Dermis blood vessel endothelial cell (primary cell): Measurements from ENCODE around the gene COA8. TPM values are rescaled to one million over a fixed set of nuclear protein-coding genes. Genes with fewer than 3 reads are reported as not detected.
A peak's percentile ranks its signal among the peaks of the same experiment; 100 is the strongest.

Source experiments
- DNase-seq: peaks from one replicate; pipeline ENCODE4 v3.0.0; 2010
- total RNA-seq: library from RNA; depleted of rRNA; stranded (reverse); fragments of >200 nt; gene quantifications from 2 replicates; pipeline ENCODE4 v1.2.3, GENCODE V29; 2014

Gene COA8
- total RNA-seq, 1 donor from 2014 or later: 24.7 TPM

DNA sequence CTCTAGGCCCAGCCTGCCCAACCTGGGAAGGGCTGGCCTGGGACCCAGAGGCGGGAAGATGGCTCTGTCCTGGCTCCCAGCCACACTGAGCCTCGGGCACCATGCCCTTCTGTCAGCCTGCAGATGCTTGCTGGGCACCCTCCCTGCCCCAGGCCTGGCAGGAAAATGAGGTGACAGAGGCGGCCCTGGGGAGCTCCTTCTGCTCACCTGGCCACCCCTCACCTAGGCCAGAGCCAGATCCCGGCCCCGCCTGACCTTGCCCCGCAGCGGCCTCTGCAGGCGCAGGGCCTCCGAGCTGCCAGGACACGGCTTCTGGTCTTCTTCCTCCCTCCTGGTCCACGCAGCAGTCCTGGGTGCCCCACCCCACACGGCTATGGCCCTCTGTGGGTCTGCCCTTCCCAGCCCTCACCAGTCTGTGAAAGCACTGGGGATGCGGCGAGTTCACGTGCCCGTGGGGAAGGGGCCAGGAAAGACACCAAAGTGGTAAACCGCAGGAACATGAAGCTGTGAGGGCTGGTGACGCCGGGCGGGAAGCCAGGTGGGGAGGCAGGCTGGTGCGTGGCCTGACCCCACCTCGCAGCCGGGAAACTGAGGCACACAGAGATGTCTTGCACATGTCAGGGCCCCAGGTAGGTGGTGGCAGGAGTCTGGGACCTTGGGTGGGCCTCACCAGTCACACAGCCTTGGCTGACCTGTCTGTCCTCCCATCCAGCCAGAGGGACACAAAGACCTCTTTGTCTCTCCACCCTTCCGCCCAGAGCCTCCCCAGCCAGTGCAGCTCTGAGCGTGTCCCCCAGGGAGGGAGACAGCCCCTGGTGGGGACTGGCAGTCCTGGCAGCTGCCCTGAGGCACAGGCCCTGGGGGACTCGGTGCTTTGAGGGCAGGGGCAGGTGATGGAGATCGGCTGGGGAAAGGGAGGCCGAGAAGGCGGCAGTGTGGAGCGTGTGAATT lies 13.1 kb upstream of the COA8 start:
- DNase-seq: no peak

DNA sequence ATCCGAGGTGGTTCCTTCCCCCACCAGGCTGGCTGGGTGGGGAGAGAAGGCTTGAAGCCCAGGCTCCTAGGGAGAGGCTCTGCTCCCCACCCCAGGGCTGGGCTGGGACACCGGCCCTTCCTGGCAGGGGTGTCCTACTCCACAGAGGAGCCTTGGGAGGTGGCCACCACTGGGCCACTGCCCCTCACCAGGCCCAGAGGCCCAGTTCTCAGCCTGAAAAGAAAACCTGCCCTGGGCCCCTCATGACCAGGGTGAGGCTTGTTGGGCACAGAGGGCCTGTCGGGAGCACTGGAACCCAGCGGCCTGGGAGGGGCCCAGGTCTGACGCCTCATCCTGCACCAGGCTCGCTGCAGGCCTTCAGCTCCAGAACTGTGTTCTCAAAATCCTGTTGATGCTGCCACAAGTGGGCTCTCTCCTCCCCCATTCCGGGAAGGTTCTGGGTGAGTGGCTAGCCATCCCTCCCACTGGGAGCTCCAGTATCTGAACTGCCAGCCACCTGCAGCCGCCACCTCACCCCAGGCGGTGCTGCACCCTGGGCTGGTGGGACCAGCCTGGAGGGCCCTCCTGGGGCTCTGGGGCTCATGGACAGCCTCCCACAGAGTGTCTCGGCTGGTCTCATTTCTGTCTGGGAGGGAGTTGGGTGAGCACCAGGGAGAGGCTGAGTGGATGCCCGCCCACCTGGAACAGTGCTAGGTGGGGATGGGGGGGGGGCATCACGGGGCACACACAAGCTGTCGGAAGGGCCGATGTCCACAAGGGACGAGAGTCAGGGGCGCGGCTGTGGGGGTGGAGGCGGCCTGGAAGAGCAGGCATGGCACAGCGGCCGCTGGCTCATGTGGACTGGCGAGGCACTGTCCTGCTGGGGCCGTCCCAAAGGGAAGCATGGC lies 12.1 kb upstream of the COA8 start:
- DNase-seq: no peak

DNA sequence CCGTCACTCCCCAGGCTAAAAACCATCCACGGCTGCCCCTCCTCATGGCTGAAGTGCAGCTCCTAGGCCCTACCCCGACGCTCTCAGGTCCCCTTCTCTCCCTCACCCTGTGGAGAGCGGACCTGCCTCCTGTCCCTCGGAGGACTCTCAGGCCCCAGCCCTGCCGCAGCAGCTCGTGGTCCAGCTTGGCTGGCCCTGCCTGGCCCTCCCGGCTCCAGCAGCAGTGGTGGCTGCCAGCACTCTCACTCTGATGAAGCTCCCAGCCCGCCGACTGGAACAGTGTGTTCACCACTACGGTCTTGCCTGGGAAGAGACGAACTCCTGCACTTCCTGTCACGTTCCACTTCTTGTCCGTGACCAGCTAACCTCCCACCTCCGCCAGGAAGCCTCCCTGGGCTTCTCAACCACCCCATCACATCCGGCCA lies 11.4 kb upstream of the COA8 start:
- DNase-seq: no peak

DNA sequence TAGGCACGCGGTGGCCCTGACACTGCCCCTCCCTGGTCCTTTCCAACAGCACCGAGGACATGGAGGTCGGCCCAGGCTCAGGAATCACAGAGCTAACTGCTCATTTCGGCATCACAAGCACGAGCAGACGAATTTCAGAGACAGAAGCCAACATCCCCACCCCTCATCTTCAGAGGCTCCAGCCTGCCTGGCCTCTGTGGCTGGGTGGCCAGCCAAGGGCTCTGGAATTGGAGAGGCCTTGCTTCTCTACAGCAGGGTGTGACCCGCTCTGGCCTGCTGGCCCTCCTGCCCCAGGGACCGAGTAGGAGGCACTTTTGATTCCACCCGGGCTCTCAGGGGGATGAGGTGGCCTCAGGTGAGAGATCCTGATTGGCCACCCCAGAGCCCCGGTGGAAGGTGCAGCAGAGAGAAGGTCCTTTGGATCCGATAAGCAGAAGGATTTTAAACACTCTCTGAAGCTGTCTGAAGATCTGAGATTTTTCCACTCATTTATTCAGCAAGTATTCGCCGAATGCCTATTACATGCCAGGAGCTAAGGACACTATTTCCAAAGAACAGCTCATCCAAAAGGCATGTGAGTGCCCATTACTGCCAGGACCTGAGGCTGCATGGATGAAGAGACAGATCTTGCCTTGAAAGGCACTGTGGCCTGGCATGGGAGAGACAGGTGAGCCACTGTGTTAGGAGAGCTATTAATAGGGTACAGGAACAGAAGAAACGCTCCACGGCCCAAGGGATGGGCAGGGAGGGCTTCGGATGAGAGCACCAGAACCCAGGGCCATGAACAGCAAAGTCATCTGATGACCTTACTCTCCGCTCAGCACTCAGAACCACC lies 10.5 kb upstream of the COA8 start:
- no peak for DNase-seq

DNA sequence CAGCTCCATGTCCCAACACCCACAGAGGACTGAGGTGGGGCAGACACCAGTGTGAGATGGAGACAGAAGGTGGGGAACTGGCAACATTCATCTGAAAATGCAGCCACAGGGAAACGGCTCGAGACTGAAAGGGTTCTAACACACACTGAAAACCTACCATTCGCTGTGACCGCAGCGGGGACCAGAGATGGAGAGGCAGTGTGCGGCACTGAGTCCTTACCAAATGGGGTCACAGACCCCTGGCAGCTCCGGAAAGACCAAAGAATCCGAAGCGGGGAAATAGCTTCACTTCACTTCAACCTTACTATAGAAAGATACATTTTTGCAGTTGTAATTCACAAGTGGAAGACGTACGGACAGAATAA lies 9.9 kb upstream of the COA8 start:
- DNase-seq: no peak

DNA sequence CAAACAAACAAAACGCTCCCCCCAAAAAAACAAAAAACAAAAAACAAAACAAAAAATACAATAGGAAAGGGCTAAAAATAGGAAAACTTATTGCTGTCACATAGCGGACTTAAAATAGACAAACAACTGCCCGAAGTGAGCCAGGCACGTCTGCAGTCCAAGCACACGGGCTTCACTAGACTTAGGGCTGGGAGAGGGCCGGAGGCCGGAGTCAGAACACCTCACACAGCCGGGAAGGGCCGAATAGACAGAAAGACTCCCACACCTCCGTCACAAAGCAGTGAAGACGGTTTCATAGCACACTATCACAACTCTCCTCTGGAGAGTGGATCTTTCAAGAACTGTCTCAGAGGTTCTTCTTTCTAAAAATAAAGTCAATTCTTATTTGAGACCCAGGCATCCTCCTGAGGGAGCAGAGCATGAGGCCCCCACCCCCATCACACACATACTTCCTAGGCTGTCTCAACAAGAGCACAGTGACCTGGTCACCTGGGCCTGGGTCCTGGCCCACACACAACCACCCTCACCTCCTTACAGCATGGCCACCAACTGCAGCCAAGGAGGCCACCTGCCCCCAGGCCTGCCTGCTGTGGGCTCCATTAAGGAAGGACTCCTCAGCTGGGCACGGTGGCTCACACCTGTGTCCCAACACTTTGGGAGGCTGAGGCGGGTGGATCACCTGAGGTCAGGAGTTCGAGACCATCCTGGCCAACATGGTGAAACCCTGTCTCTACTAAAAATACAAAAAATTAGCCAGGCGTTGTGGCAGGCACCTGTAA lies 7.0 kb upstream of the COA8 start:
- no peak for DNase-seq

DNA sequence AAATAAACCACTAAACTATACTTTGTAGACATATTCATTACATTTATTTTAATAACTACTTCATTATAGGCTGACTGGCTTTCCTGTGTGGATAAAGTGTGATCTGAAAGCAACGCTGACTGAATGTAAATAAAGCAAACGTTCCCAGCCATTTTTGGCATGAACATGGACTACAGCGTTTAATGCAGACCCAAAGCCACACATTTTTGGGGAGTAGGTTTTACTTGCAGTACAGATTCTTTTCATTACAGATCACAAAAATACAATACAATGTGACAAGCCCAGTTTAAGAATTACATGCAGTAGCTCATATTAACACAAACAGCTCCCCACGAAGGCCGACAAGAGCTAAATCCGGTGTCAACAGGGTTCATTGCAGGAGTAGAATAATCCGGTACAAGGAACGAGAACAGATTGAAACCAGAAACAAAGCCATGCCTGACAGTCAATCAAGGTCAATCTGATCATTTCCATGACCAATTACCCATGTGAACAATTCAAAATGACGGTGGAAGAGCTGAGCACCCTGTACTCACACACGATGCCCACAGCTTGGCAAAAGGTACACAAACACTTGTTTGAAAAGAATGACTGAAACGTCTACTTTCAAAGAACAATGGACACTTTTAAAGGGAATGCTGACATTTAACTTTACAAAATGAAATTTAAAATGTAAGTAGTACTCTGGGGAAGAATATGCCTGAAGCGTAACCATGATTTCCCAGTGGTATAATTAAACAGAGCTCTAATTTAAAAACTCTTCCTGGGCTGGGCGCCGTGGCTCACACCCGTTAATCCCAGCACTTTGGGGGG lies 5.6 kb upstream of the COA8 start:
- DNase-seq: no peak

DNA sequence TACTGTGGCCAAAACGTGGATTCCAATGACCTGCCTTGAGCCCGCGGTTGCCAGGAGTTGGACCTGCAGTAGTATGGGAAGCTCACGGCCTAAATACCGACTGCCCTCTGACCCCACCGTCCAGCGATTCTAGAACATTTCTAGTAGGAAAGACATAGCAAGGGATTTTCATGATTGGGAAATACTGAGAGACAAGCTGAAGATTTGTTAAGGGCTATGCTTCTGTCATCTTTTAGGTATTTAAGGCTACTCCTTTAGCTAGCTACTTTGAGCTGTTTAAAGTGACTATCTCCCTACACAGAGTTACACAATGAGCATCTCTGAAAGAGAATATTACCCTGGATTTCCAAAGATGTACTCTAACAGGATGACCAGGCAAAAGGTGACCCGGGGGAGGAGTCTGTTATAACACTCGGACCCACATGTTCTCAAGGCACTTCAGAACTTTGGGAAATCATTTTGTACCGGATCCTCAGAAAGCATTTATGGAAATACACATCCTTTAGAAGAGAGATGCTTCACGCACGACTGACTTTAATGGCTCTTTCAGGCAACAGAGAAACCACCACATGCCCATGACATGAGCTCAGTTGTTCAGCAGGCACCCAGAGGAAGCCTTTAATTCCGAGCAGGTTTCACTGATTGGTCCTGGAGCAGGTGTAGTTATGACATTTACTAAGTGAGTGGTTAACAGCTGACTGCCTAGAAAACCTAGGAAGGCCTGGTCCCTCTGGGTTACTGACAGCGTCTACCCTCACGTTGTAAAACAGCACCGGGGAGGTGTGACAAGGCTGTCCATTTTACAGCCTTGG lies 4.5 kb upstream of the COA8 start:
- no peak for DNase-seq

DNA sequence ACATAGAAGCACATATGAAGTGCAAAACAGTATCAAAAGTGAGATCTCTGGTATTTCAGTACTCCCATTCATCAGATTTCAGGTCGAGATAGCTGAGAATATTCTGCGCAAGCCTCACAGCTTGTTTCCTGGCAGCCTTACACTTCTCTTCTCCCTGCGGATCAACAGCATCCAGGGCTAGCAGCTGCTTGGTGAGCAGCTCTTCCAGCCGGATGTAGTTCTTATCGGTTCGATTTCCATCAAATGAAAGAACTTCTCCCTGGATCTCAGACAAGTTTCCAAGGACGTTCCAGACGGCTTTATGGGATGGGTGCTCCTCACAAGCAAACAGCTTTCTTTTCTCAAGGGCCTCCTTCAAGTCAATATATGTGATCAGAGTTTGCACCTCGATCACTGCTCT lies 3.0 kb upstream of the COA8 start:
- DNase-seq: no peak

DNA sequence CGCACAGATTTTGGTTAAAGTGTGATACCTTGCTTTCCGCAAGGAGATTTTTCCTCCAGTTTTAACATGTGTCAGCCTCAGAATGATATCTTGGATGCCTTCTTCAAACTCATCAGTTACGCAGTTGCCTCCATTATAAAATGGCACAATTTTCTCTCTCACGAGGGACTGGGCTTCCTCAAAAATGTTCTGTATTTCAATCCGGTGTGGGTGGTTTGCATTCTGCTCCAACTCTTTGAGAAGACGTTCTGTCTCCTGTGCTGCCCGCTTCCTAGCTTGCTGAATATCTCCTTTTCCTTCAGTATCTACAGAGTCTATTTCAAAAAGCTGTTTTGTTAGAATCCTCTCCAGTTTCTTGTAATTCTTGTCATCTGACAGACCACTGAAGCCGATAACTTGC lies 2.1 kb upstream of the COA8 start:
- no peak for DNase-seq

DNA sequence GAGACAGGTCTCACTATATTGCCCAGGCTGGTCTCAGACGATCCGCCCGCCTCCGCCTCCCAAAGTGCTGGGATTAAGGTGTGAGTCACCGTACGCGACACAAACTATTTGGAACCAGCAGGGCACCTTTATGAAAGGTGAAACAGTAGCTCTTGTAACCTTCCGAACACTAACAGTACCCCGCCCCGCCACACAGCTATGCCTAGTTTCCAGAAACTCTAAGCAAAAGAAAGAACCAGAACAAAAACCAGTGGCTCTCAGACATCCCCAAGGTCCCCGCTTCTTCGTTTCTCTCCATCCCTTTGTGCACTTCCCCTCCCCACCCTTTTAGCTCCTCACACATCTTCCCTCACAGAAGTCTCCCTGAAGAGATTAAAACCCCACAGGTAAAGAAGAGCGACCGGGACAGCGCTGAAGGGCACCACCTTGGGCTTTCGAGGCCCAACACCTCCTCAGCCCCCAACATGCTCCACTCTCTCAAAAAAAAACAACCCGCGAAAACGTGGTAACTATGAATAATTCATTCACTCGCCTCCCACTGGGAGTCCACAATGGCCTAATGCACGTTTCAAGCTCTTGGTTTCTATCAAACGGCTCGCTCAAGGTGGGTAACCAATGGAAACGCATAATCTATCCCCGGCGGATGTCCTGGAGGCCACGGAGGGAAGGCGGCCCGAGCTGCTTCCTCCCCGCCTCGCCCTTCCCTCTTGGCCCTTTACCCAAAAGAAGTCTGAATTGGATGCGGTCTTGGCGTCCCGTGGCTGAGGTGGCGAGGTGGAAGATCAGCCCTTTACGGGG lies 1.2 kb upstream of the COA8 start:
- DNase-seq: peak; percentile 84

DNA sequence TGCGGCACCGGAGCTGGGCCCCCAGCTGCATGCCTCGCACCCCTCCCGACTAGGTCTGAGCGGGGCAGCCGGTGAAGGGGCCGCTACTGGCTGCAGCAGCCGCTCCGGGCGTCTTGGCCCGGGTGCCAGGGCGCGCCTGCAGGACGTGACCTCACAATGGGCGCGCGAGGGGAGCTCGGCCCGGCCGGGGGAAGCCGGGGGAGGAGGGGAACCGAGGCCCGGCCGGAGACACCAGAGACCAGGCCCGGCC lies 656 bp upstream of the COA8 start:
- DNase-seq: peak; percentile 79

DNA sequence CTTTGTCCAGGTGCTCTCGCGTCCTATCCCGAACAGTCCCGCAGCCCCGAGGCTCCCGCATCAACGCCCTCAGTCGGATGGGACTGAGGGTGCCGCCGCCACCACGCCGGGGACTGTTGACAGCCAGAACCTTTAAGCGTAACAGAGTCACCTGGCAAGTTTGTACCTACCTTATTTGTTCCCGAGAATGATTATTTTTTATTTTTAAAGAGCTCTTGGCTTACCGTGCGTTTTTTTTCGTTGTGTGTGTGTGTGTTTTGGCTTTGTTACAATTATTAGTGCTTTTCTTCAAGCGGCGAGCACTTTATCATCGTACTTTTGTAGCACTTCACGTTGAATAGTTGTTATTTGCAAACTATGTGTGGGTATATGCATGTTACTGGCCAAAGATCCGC lies 463 bp downstream of the COA8 start:
- no peak for DNase-seq

DNA sequence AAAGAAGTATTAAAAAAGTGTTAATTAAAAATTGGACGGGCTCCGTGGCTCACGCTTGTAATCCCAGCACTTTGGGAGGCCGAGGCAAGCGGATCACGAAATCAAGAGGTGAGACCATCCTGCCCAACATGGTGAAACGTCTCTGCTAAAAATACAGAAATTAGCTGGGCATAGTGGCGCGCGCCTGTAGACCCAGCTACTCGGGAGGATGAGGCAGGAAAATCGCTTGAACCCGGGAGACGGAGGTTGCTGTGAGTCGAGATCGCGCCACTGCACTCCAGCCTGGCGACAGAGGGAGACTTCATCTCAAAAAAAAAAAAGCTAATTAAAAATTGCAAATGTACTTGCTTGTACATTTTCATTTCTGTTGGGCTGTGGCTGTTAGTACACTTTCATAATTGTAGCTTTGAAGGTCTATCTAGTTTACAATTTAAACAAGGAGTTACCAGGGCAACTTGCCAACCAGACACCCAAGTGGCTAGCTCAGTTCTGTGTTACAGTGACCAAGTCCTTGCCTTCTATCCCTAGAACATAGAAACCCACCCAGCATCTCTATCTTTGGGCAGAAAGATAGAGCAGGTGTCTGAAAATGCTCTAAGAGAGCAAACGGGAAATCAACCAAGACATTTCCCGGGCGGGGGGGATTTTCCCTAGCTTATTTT lies 1.2 kb downstream of the COA8 start:
- DNase-seq: peak; percentile 23

DNA sequence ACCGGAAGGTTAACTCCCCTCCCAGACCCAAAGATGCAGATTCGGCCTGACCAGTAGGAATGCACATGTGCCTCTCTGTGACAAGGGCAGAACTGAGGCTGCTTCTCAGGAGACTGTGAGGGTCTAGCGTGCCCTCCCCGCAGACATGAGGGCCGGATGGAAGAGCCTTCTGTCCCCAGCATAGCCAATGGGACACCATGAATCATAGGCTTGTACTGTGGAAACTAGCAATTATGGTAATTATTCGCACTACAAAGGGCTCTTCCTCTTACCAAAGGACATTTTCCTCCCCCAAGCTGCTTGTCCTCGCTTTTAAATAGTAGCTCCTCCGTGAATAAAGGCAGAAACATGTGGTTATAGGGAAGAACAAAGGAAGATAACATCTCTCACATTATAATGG lies 6.2 kb downstream of the COA8 start:
- peak; percentile 55 for DNase-seq

DNA sequence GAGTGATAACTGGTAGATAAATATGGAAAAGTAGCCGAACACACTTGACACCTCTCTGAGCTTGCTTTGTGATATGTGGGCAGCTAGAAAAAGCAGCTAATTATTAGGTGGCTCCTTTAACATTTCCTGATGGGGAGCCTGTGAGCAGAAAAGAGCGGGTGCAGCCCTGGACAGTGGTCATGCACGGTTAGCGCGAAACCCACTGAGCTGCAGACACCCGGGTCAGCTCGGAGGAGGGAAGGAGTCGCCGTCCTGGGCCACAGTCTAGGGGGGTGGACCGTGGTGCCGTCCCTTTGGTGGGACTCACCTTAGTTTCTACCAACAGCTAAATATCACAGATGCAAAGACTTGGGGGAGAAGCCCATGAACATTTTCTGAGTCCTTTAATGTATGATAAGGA lies 6.6 kb downstream of the COA8 start:
- DNase-seq: no peak

DNA sequence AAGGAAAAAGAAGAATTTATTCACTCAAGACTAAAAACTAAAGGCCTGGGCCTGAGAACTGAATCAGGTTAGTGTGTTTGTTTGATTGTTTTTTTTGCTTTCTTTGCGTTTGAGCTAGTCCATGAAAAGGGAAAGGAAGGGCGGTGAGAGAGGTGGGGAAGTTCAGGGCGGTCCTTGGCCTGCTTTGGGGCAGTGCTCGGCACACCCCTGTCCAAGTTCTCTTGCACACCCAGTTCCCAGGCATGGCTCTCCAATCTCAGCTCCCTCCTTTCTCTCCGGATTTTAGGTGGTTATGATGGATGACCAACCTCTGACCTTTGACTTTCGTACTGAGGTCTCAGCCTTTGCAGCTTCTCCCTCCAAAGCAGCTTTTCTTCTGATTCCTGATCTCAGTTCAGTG lies 11.3 kb downstream of the COA8 start:
- DNase-seq: no peak

DNA sequence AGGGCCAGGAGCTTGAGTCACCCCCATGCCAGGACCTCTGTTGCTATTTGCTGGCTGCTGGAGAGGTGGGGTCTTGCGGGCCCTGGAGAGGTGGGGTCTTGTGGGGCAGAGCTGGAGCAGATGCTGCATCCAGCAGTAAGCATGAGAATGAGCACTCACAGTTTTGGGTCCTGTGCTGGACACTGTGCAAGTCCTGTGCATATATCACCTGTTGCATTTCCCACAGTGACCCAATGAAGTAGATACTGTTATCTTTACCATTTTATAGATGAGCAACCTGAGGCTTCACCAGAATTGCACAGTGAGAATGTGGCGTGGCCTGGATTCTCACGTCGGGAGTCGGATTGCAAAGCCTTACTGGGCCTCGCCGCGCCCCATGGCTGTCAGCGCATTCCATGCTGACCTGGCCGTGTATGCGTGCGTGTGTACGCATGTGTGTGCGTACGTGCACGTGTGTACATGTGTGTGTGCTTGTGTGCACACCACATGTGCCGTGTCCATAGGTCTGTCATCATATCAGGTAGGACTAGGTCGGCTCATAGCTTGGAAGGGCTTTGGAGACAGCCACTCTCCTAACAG lies 12.0 kb downstream of the COA8 start:
- no peak for DNase-seq
